Measurements from ENCODE around the gene NOTO.

Gene NOTO

GRCh38 chr2:73255007-73255644 lies 52.8 kb downstream of the NOTO start:
- H3K4me3 ChIP-seq (ENCODE audit: low read length): no peak overlapping the region
- no peaks in the 10 kb centered on the region for H3K9me3 ChIP-seq (ENCODE audit: control insufficient read depth, low read depth, low read length)
- no peaks in the 10 kb centered on the region for H3K4me1 ChIP-seq (ENCODE audit: control insufficient read depth, low read depth, low read length)
- no peaks in the 10 kb centered on the region for H3K27me3 ChIP-seq (ENCODE audit: control insufficient read depth, insufficient read depth, low read length)
- H3K9ac ChIP-seq (ENCODE audit: low read length): no peak overlapping the region
- H3K36me3 ChIP-seq (ENCODE audit: control insufficient read depth, low read depth, low read length): peaks cover 34% of the 10 kb centered on the region
- no peak overlapping the region for H3K27ac ChIP-seq (ENCODE audit: low read length)

GRCh38 chr2:73255907-73256617 lies 53.7 kb downstream of the NOTO start:
- H3K27ac ChIP-seq (ENCODE audit: low read length): no peak overlapping the region
- H3K36me3 ChIP-seq (ENCODE audit: control insufficient read depth, low read depth, low read length): peaks cover 25% of the 10 kb centered on the region
- no peaks in the 10 kb centered on the region for H3K27me3 ChIP-seq (ENCODE audit: control insufficient read depth, insufficient read depth, low read length)

GRCh38 chr2:73256618-73256922 lies 54.2 kb downstream of the NOTO start:
- Histone ChIP-seq H3K9ac (ENCODE audit: low read length) (no peak overlapping the region), H3K4me1 (ENCODE audit: control insufficient read depth, low read depth, low read length) (no peaks in the 10 kb centered on the region), H3K36me3 (ENCODE audit: control insufficient read depth, low read depth, low read length) (peaks cover 19% of the 10 kb centered on the region), H3K27ac (ENCODE audit: low read length) (no peak overlapping the region), H3K9me3 (ENCODE audit: control insufficient read depth, low read depth, low read length) (no peaks in the 10 kb centered on the region), H3K27me3 (ENCODE audit: control insufficient read depth, insufficient read depth, low read length) (no peaks in the 10 kb centered on the region), H3K4me3 (ENCODE audit: low read length) (no peak overlapping the region)

More at GRCh38 chr2:73255907-73256617, 53.7 kb downstream of the NOTO start:
- Histone ChIP-seq H3K9me3 (ENCODE audit: control insufficient read depth, low read depth, low read length) (no peaks in the 10 kb centered on the region), H3K4me1 (ENCODE audit: control insufficient read depth, low read depth, low read length) (no peaks in the 10 kb centered on the region), H3K4me3 (ENCODE audit: low read length) (no peak overlapping the region), H3K9ac (ENCODE audit: low read length) (no peak overlapping the region)

- H3K9ac ChIP-seq (ENCODE audit: low read length): no peak overlapping the region
- peaks cover 15% of the 10 kb centered on the region for H3K36me3 ChIP-seq (ENCODE audit: control insufficient read depth, low read depth, low read length)
- H3K27me3 ChIP-seq (ENCODE audit: control insufficient read depth, insufficient read depth, low read length): no peaks in the 10 kb centered on the region
- H3K27ac ChIP-seq (ENCODE audit: low read length): no peak overlapping the region
- H3K9me3 ChIP-seq (ENCODE audit: control insufficient read depth, low read depth, low read length): no peaks in the 10 kb centered on the region
- H3K4me1 ChIP-seq (ENCODE audit: control insufficient read depth, low read depth, low read length): no peaks in the 10 kb centered on the region
- no peak overlapping the region for H3K4me3 ChIP-seq (ENCODE audit: low read length)
Observed at GRCh38 chr2:73257021-73257420, 54.6 kb downstream of the NOTO start.

- Histone ChIP-seq H3K36me3 (ENCODE audit: control insufficient read depth, low read depth, low read length) (peaks cover 10% of the 10 kb centered on the region), H3K27me3 (ENCODE audit: control insufficient read depth, insufficient read depth, low read length) (no peaks in the 10 kb centered on the region), H3K4me1 (ENCODE audit: control insufficient read depth, low read depth, low read length) (no peaks in the 10 kb centered on the region), H3K27ac (ENCODE audit: low read length) (no peak overlapping the region), H3K4me3 (ENCODE audit: low read length) (no peak overlapping the region), H3K9me3 (ENCODE audit: control insufficient read depth, low read depth, low read length) (no peaks in the 10 kb centered on the region), H3K9ac (ENCODE audit: low read length) (no peak overlapping the region)
Observed at GRCh38 chr2:73257425-73258125, 55.2 kb downstream of the NOTO start.

GRCh38 chr2:73258186-73258912 lies 56.0 kb downstream of the NOTO start:
- H3K4me3 ChIP-seq (ENCODE audit: low read length): no peak overlapping the region
- H3K4me1 ChIP-seq (ENCODE audit: control insufficient read depth, low read depth, low read length): no peaks in the 10 kb centered on the region
- no peaks in the 10 kb centered on the region for H3K27me3 ChIP-seq (ENCODE audit: control insufficient read depth, insufficient read depth, low read length)
- H3K36me3 ChIP-seq (ENCODE audit: control insufficient read depth, low read depth, low read length): peaks cover 3% of the 10 kb centered on the region
- no peak overlapping the region for H3K27ac ChIP-seq (ENCODE audit: low read length)
- no peak overlapping the region for H3K9ac ChIP-seq (ENCODE audit: low read length)
- no peaks in the 10 kb centered on the region for H3K9me3 ChIP-seq (ENCODE audit: control insufficient read depth, low read depth, low read length)

GRCh38 chr2:73258913-73259215 lies 56.5 kb downstream of the NOTO start:
- H3K27ac ChIP-seq (ENCODE audit: low read length): no peak overlapping the region
- no peak overlapping the region for H3K9ac ChIP-seq (ENCODE audit: low read length)
- no peaks in the 10 kb centered on the region for H3K27me3 ChIP-seq (ENCODE audit: control insufficient read depth, insufficient read depth, low read length)
- no peaks in the 10 kb centered on the region for H3K36me3 ChIP-seq (ENCODE audit: control insufficient read depth, low read depth, low read length)
- no peaks in the 10 kb centered on the region for H3K4me1 ChIP-seq (ENCODE audit: control insufficient read depth, low read depth, low read length)
- H3K9me3 ChIP-seq (ENCODE audit: control insufficient read depth, low read depth, low read length): no peaks in the 10 kb centered on the region
- no peak overlapping the region for H3K4me3 ChIP-seq (ENCODE audit: low read length)

- Histone ChIP-seq H3K9me3 (ENCODE audit: control insufficient read depth, low read depth, low read length) (no peaks in the 10 kb centered on the region), H3K9ac (ENCODE audit: low read length) (no peak overlapping the region), H3K4me3 (ENCODE audit: low read length) (no peak overlapping the region), H3K4me1 (ENCODE audit: control insufficient read depth, low read depth, low read length) (no peaks in the 10 kb centered on the region), H3K27me3 (ENCODE audit: control insufficient read depth, insufficient read depth, low read length) (no peaks in the 10 kb centered on the region), H3K27ac (ENCODE audit: low read length) (no peak overlapping the region), H3K36me3 (ENCODE audit: control insufficient read depth, low read depth, low read length) (no peaks in the 10 kb centered on the region)
Observed at GRCh38 chr2:73259276-73259675, 56.9 kb downstream of the NOTO start.

GRCh38 chr2:73259704-73260337 lies 57.4 kb downstream of the NOTO start:
- no peaks in the 10 kb centered on the region for H3K4me1 ChIP-seq (ENCODE audit: control insufficient read depth, low read depth, low read length)
- H3K36me3 ChIP-seq (ENCODE audit: control insufficient read depth, low read depth, low read length): no peaks in the 10 kb centered on the region
- H3K4me3 ChIP-seq (ENCODE audit: low read length): no peak overlapping the region
- H3K27me3 ChIP-seq (ENCODE audit: control insufficient read depth, insufficient read depth, low read length): no peaks in the 10 kb centered on the region
- no peak overlapping the region for H3K27ac ChIP-seq (ENCODE audit: low read length)
- H3K9ac ChIP-seq (ENCODE audit: low read length): no peak overlapping the region
- H3K9me3 ChIP-seq (ENCODE audit: control insufficient read depth, low read depth, low read length): no peaks in the 10 kb centered on the region

- Histone ChIP-seq H3K27me3 (ENCODE audit: control insufficient read depth, insufficient read depth, low read length) (no peaks in the 10 kb centered on the region), H3K9ac (ENCODE audit: low read length) (no peak overlapping the region), H3K36me3 (ENCODE audit: control insufficient read depth, low read depth, low read length) (no peaks in the 10 kb centered on the region), H3K4me3 (ENCODE audit: low read length) (no peak overlapping the region), H3K27ac (ENCODE audit: low read length) (no peak overlapping the region), H3K4me1 (ENCODE audit: control insufficient read depth, low read depth, low read length) (no peaks in the 10 kb centered on the region), H3K9me3 (ENCODE audit: control insufficient read depth, low read depth, low read length) (no peaks in the 10 kb centered on the region)
Observed at GRCh38 chr2:73260338-73260984, 58.1 kb downstream of the NOTO start.

Data from iPS-18a (cell line).